K562 (cell line): ENCODE results near the gene USHBP1. TPM values are rescaled to one million over a fixed set of nuclear protein-coding genes. Genes with fewer than 3 reads are reported as not detected.
"Not testable (repeated sequence)": the region's sequence is repeated elsewhere in the genome, so short reads cannot be mapped to it uniquely, and the experiment has no call there.

Experiments used
- ATAC-seq: fragments of 200-7000 bp; cut with Tn5 transposase; 3 replicates; pipeline ENCODE4 v1.9.1; 2020; ENCODE audit warnings: moderate library complexity
- BruUV-seq: library from RNA; stranded (reverse); fragments of 400-500 nt; replicated peaks from 2 replicates; lab custom pipeline; 2021; lab: Mats Ljungman, UMichigan
- CTCF ChIA-PET: fragments of 300-600 bp; formaldehyde crosslinking; extraction: SDS; loops from one replicate; lab custom pipeline; 2021; ENCODE audit warnings: low intra/inter-chr PET ratio; lab: Yijun Ruan, JAX
- POLR2A ChIA-PET: fragments of 300-600, 350-650 bp; sonication (Branson Sonifier 250); formaldehyde crosslinking; extraction: SDS; loops from one replicate; lab custom pipeline; 2021; ENCODE audit warnings: antibody characterized with exemption, inconsistent platforms; lab: Yijun Ruan, JAX
- DNase-seq, 4 experiments: peaks; one replicate each; pipeline versions ENCODE4 v3.0.0 to v3.0.0-alpha.2; 2011 to 2018; ENCODE audit warnings: low spot score in 3 of 4, mixed read lengths in 3 of 4; ENCODE audit errors: extremely low read depth in 1 of 4
- FAIRE-seq: peaks from 2 replicates; lab custom pipeline; 2011; peaks lifted over from hg19 to GRCh38; lab: Jason Lieb, UNC
- H2AFZ ChIP-seq: 2 replicates; pipeline ENCODE4 v1.6.0; 2011; ENCODE audit warnings: low read depth, low read length, control low read depth, inconsistent platforms
- H3K27ac ChIP-seq: fragments of 200-600 bp; 3 replicates; pipeline ENCODE4 v1.8.0; 2011; ENCODE audit warnings: low read depth, mild to moderate bottlenecking, control low read depth, inconsistent platforms, low read length, moderate library complexity, mixed read lengths; ENCODE audit errors: extremely low read depth
- H3K27me3 ChIP-seq, 2 experiments: fragments of 300-600 bp in 1 of 2; 2 replicates in 1 of 2; 3 replicates in 1 of 2; pipeline versions ENCODE4 v1.6.0 to v1.8.0; 2011; ENCODE audit warnings: inconsistent platforms in 2 of 2, low read length in 2 of 2, mild to moderate bottlenecking in 1 of 2, mixed read lengths in 1 of 2, moderate library complexity in 1 of 2; ENCODE audit not compliant: control insufficient read depth in 2 of 2, insufficient read depth in 2 of 2
- H3K36me3 ChIP-seq: fragments of 300-600 bp; 3 replicates; pipeline ENCODE4 v1.8.0; 2011; ENCODE audit warnings: mild to moderate bottlenecking, low read length, inconsistent platforms; ENCODE audit not compliant: control insufficient read depth, insufficient read depth
- H3K4me1 ChIP-seq, 2 experiments: fragments of 200-600 bp in 1 of 2; replicated peaks in 1 of 2; 2 replicates in 1 of 2; 3 replicates in 1 of 2; pipeline versions ENCODE4 v1.5.1 to v1.8.0; 2011; ENCODE audit warnings: inconsistent platforms in 2 of 2, low read length in 2 of 2, mild to moderate bottlenecking in 1 of 2, mixed read lengths in 1 of 2, moderate library complexity in 1 of 2; ENCODE audit not compliant: control insufficient read depth in 2 of 2, insufficient read depth in 2 of 2
- H3K4me2 ChIP-seq: 2 replicates; pipeline ENCODE4 v1.6.1; 2011; ENCODE audit warnings: low read length, control low read depth, inconsistent platforms, mixed read lengths; ENCODE audit not compliant: insufficient read depth
- H3K4me3 ChIP-seq: fragments of 200-600 bp; sonication (generic), shearing (Covaris generic); 2 replicates; pipeline ENCODE4 v1.5.1; 2016; ENCODE audit warnings: control low read depth, inconsistent platforms
- H3K79me2 ChIP-seq: fragments of 200-600 bp; 3 replicates; pipeline ENCODE4 v1.8.0; 2011; ENCODE audit warnings: low read length, inconsistent platforms; ENCODE audit not compliant: control insufficient read depth, insufficient read depth
- H3K9ac ChIP-seq, 2 experiments: 2 replicates each; pipeline versions ENCODE4 v1.6.0 to v1.6.1; 2011; ENCODE audit warnings: low read depth in 2 of 2, low read length in 2 of 2, control low read depth in 1 of 2, inconsistent platforms in 1 of 2, mild to moderate bottlenecking in 1 of 2, mixed read lengths in 1 of 2; ENCODE audit not compliant: insufficient read depth in 1 of 2
- H3K9me1 ChIP-seq: one replicate; pipeline ENCODE4 v1.6.0; 2011; ENCODE audit warnings: inconsistent platforms, mild to moderate bottlenecking, low read length, moderate library complexity; ENCODE audit not compliant: control insufficient read depth, insufficient read depth
- H3K9me3 ChIP-seq: replicated peaks from 2 replicates; pipeline ENCODE4 v1.5.1; 2011; ENCODE audit warnings: low read depth, low read length, inconsistent platforms; ENCODE audit not compliant: control insufficient read depth, insufficient read depth
- H4K20me1 ChIP-seq: replicated peaks from 2 replicates; pipeline ENCODE4 v1.6.1; 2011; ENCODE audit warnings: low read length, inconsistent platforms, mixed read lengths; ENCODE audit not compliant: control insufficient read depth, insufficient read depth
- GABPA ChIP-seq: fragments of 200-800 bp; sonication (Bioruptor generic); conservative IDR thresholded peaks from 2 replicates; pipeline ENCODE4 v1.6.1; 2016; ENCODE audit warnings: low read depth, missing genetic modification characterization, missing compliant biosample characterization
- WGBS: fragments of 100-300 bp; shearing (Covaris generic); methylation state at CpG from one replicate; pipeline ENCODE4 v1.1.6; 2016; ENCODE audit warnings: low coverage, mixed read lengths; ENCODE audit not compliant: insufficient coverage; ENCODE audit errors: missing lambda C conversion rate; 5-methylcytosine and 5-hydroxymethylcytosine counted together
- in situ Hi-C: fragments of 300-500 bp; cut with MboI; formaldehyde crosslinking; loops from 4 replicates; pipeline ENCODE4 v1.15.0; 2018; ENCODE audit warnings: inconsistent platforms, mixed read lengths
- intact Hi-C: fragments of 100-400 bp; cut with micrococcal nuclease; formaldehyde crosslinking; loops from 2 replicates; pipeline ENCODE4 v1.14.2; 2022
- polyA plus RNA-seq, 8 experiments: library from polyadenylated mRNA; depleted of rRNA in 4 of 8; stranded (reverse) in 5 of 8; unstranded in 3 of 8; fragments of >200 nt; fragmentation: Nextera tagmentation in 2 of 8; fragmentation: Illumina TruSeq in 1 of 8; extraction: Ambion mirVana in 2 of 8; extraction: Trizol in 1 of 8; gene quantifications; 2 replicates each; pipeline versions ENCODE4 v1.2.1 to v1.2.3, GENCODE V29; 2011 to 2014; ENCODE audit warnings: inconsistent platforms in 1 of 8, missing spikeins in 1 of 8
- total RNA-seq, 7 experiments: library from RNA; depleted of rRNA in 6 of 7; stranded (reverse); fragments of >200 nt in 6 of 7; fragmentation: Illumina TruSeq in 2 of 7; extraction: Trizol in 2 of 7; gene quantifications; 2 replicates each; pipeline versions ENCODE4 v1.2.1 to v1.2.3, GENCODE V29; 2011 to 2021; ENCODE audit warnings: low replicate concordance in 1 of 7
- TF ChIP-seq, protein P1 (sequence below), 2 experiments: fragments of 150-350 bp in 1 of 2; IDR thresholded peaks; 2 replicates each; pipeline ENCODE4 v1.6.1; 2012 to 2016; ENCODE audit warnings: low read depth in 2 of 2, low read length in 2 of 2, mild to moderate bottlenecking in 1 of 2, moderate library complexity in 1 of 2

Gene USHBP1
- total and polyA plus RNA-seq, 9 of the 15 experiments (the other 6 are each of a cell fraction or from before 2014, with no cell fraction given) = 0.03 to 0.10 (median 0.05) TPM; not detected in 5

DNA sequence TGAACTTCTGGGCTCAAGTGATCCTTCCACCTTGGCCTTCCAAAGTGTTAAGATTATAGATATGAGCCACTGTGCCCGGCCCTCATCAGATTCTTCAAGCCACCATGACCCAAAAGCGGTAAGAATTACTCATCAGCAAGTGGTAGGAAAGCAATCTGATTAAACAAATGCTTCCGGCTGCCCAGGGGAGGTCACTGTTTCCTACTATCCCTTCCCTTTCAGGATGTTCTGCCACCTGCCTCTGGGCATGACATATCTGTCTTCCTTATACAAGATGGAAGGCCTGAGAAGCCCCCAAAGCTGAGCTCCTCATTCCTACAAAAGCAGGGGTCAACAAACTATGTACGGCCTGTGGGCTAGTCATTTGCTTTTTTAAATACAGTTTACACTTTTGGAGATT is 31.7 kb upstream of the USHBP1 start (continued):
- peak; percentile 68 for TF ChIP-seq GABPA (tag)
- TF ChIP-seq, protein P1, sequence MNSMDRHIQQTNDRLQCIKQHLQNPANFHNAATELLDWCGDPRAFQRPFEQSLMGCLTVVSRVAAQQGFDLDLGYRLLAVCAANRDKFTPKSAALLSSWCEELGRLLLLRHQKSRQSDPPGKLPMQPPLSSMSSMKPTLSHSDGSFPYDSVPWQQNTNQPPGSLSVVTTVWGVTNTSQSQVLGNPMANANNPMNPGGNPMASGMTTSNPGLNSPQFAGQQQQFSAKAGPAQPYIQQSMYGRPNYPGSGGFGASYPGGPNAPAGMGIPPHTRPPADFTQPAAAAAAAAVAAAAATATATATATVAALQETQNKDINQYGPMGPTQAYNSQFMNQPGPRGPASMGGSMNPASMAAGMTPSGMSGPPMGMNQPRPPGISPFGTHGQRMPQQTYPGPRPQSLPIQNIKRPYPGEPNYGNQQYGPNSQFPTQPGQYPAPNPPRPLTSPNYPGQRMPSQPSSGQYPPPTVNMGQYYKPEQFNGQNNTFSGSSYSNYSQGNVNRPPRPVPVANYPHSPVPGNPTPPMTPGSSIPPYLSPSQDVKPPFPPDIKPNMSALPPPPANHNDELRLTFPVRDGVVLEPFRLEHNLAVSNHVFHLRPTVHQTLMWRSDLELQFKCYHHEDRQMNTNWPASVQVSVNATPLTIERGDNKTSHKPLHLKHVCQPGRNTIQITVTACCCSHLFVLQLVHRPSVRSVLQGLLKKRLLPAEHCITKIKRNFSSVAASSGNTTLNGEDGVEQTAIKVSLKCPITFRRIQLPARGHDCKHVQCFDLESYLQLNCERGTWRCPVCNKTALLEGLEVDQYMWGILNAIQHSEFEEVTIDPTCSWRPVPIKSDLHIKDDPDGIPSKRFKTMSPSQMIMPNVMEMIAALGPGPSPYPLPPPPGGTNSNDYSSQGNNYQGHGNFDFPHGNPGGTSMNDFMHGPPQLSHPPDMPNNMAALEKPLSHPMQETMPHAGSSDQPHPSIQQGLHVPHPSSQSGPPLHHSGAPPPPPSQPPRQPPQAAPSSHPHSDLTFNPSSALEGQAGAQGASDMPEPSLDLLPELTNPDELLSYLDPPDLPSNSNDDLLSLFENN (IDR thresholded peaks at IDR 0.05; ENCODE audit: low read depth in 2 of 2, low read length in 2 of 2) = no peak

DNA sequence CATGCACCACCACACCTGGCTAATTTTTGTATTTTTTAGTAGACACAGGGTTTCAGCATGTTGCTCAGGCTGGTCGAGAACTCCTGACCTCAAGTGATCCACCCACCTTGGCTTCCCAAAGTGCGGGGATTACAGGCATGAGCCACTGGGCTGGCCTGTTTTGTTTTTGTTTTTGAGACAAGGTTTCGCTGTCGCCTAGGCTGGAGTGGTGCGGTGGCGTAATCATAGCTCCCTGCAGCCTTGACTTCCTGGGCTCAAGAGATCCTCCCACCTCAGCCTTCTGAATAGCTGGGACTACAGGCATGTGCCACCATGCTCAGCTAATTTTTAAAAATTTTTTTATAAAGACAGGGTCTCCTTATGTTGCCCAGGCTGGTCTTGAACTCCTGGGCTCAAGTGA is 31.0 kb upstream of the USHBP1 start:
- H3K27ac ChIP-seq, H3K4me3 ChIP-seq, BruUV-seq, H4K20me1 ChIP-seq, ATAC-seq, FAIRE-seq, DNase-seq, H3K27me3 ChIP-seq, intact Hi-C loops, CTCF ChIA-PET, H2AFZ ChIP-seq, H3K4me2 ChIP-seq, H3K9me1 ChIP-seq, H3K9ac ChIP-seq, H3K9me3 ChIP-seq, in situ Hi-C loops: not testable (repeated sequence)
- peaks cover 21% of the 10 kb centered on the region for H3K36me3 ChIP-seq
- POLR2A ChIA-PET = interaction anchor here (0.5 to 1.4 kb wide), 2 partner anchors 14 to 27 kb away, joined by 3 to 6 read pairs; partner anchors contain the start of gene DDA1
- H3K79me2 ChIP-seq = peaks cover 12% of the 10 kb centered on the region
- 94% methylated on average over 6 of the region's 6 CpGs for WGBS
- H3K4me1 ChIP-seq = peaks cover 12 to 33% of the 10 kb centered on the region in 2 experiments; a peak in 4 of 5 replicates
